HG03469 (cell line): ENCODE results near the gene POLA1.

Experiments
- ATAC-seq: cut with Tn5 transposase; IDR thresholded peaks from one replicate; pipeline ENCODE4 v1.9.1; 2021; ENCODE audit warnings: mild to moderate bottlenecking, moderate library complexity, moderate number of reproducible peaks; ENCODE audit not compliant: unreplicated experiment

POLA1 gene

DNA sequence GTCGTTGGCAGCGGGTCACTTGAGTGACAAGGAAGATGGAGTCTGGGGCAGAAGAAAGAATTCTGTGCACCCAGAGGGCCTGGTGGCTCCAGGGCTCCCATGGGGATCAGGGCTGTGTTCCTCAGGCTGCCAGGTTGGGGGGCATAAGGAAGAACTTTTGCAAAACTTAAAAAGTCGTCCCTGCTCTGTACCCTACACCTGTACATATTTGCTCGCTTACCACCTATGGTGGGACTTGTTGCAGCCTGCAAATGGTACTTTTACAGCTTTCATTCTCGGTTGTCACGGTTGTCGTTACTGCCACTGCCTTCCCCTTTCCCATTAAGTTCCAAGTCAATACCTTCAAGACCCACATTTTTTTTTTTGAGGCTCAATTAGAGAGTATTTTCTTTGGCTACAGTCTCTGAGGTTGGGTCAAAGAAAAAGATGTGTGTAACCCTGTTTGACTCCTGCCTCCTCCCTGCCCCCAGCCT is 312.9 kb downstream of the POLA1 start:
- no peak for ATAC-seq

DNA sequence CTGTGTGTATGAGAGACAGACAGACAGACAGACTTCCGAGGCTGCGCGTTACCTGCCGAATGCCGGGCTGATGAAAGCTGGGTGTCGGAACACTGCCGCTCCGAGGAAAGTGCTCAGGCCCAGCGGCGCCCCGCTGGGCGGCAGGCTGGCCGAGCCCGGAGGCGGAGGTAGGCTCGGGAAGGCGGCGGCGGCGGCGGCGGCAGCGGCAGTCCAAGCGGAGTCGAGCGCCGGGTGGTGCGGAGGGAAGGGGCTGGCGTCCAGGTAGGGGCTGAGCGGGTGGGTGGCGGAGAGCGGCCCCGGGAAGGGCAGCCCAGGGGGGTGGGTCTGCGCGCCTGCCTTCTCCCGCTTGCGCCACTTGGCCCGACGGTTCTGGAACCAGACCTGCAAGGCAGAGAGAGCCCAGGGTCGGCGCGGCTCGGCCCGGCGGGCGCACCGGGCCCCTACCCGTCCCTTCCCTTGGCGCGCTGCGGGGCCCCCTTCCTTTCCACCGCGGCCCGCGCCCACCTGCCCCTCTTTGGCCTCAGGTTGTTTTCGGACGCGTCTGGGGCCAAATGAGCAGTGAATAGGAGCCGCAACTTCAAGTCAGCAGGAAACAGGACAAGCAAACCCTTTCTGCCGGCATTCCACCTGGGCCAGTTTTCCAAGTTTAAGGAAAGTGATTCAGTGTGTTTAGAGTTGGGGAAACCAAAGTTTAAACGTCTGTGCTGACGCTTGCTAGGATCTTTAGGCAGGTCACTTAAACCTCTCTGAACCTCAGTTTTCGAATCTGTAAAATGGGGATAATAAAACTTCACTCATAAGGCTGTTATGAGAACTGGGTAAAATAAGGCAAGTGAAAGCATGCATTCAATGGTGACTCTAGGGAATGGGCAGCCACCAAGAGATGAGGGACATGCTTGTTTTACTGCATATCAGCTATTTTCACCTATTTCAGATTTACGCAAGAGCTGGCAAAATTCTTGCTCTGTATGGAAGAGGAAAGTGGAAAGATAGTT is 313.6 kb downstream of the POLA1 start:
- no peak for ATAC-seq

DNA sequence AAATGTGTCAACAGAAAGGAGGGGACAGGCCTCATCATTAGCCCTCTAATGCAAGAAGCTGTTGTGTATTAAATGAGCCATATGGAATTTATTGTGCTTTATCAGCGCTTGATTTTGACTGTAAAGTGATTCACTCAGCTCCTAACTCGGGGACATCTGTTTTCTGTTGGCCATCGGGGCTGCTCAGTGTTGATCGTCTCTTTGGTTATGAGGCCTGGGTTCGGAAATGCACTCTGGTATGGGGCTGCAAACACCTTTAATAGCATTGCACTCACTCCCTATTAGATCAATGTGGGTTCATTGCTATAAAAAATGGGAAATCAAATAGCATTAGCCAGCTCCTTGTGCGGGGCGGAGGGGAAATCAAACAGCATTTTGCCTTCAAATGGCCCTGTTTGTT is 315.7 kb downstream of the POLA1 start:
- no peak for ATAC-seq

DNA sequence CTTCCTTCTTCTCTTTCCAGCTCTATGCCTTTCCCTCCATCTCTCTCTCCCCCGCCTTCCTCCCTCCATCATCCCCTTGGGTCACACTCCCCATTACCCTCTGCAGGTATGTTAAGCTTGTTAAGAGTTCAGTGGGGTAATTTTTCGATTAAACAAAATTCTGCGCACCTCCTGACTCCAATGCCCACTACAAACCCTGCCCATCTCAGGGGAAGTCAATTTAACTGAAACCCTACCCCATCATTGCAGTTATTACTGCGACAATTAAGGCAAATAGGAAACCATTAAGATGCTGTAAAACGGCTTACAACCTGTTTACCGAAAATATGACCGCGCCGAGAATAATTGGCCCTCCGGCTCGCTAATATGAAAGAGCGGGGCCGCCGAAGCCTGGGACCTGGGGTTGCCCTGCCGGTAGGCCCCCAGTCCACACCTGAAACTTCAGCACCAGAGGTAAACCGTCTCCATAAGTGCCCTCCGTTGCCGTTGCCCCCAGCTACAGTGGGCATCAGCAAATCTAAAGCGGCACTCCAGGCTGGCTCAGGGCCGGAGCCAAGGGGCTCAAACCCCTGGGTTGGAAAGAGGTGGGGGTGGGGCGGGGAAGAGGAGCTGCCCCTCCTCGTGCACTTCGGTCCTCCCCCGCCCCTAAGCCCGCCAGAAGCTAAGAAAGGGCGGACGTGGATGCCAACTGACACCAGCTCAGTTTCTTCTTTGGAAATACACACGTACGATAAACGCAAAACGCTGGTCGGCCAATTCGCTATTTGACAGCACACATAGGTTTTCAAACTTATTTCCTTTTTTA is 317.3 kb downstream of the POLA1 start:
- ATAC-seq: no peak

DNA sequence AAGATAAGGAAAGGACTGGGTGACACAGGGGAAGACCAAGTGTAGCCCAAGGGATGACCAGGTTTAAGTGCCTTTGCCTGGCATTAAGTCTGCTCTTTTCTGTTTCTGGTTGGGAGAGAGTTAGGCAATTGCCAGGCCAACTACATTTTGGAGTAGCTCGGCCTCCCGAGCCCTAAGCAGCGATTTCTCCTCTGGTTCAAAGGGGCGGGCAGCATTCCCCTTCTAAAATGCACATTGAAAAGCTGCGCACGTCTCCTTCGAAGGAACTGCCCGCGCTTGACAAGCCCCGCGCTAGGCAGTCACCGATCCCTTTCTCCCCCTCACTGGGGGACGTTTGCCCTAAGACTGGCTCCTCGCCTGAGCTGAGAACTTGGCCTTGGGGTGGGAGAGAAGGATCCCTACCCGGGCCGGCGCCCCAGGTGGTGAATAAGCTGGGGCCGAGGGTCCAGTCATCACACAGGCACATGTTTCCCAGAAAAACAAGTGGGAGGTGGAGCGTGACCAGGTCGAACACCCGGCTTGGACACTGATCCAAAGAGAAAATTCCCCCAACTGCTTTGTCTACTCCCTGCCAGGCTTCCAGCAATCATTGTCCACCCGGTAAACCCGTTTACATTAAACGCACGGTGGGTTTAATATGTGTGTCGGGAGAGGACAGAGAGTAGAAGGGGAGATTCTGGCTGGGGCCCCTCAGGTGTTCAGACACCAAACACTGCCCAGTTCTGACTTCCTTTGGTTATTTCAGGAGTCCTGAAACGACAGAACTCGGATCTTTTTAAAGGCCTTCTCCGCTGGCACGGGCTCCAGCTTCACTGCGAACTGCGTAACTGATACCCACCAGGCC is 318.1 kb downstream of the POLA1 start:
- no peak for ATAC-seq

DNA sequence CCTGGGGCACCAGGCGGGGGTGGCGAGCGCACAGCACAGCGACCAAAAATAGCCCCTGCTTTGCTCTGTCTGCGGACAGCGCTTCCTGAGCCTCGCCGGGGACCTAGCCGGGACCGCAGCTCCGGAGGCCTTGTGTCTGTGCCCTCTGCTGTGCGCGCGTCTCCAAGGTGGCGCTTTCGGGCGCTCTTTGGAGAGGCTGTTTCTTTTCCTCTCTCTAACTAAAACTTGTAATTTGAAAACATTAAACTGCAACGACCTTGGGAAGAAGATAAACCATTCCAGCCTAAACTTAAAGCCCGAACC is 318.7 kb downstream of the POLA1 start:
- ATAC-seq: no peak

DNA sequence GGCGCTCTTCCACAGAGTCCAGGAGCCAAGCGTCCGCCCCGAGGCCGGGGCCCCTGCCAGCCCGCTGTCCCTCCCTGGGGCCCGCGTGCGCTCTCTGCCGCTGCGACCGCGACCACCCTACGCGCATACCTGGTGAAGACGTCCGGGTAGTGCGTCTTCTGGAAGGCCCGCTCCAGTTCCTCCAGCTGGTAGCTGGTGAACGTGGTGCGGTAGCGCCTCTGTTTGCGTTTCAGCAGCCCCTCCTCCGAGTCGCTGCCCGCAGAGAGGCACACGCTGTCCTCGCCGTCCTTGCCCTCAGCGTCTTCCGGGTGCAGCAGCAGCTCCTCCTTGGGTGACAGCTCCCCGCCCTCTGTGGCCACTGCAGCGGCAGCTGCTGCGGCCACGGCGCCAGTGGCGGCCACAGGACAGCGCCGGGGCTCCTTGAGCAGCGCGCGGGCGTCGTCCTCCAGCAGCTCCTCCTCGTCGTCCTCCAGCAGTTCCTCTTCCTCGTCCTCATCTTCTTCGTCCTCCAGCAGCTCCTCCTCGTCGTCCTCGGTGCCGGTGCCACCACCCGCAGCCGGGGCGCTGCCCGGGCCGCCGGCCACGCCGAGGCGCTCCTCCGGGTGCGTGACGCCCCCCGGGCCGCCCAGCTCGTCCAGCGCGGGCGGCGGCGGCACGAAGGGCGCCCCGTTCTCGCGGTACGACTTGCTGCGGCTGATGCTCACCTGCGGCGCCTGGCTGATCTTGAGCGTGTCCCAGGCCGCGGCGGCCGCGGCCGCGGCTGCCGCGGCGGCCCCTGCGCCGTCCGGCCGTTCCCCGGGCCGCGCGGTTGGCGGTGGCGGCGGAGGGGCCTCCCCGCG is 319.3 kb downstream of the POLA1 start:
- no peak for ATAC-seq

DNA sequence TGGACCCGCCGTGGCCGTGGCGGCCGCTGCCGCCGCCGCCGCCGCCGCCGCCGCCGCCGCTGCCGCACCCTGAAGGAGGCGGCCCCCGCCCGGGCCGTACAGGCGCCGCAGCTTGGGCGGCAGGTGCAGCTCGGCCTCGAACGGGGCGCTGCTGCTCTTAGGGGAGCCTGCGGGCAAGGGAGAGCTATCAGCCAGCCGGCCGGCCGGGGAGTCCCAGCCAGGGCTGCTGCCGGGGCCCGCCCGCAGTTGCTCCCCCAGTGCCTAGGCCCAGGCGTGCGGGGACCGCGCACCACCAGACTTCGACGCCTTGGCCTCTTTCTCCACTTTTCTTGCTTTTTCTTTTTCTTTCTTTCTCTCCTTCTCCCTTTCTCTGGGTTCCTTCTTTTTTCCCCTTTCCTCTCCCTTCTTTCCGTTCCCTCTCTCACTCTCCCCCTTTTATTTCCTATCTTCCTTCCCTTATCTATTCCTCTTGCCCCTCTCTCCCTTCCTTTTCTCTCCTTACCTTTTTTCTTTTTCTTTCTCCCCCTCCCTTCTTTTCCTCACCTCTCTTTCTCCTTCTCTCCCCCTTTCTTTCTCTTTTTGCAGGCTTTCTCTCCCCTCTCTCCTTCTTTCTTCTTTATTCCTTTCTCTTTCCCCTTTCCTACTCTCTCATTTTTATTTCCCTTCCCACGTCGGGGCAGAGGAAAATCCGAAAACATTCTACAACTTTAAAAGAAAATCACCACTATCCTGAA is 320.1 kb downstream of the POLA1 start:
- ATAC-seq: no peak

DNA sequence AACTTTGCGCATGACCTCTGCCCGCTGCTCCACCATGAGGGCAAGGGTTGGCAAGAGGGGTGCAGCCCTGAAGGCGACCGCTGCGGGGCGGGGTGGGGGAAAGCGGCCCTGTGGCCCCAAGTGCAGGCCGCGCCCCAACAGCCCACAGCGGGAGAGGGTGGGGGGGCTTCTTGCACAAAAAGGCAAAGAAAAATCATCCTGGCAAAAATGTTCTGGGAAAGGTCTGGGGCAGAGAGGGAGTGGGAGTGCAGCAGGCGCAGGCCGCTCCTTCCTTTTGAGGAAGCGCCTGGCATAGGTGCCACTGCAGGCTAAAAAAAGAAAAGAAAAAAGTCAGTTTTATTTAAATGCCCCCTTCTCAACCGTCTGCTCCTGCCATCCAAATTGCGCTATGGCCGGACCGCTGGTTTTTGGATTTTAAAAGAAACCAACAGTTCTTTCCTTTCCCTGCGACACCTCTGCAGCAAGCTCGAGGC is 320.7 kb downstream of the POLA1 start:
- no peak for ATAC-seq

DNA sequence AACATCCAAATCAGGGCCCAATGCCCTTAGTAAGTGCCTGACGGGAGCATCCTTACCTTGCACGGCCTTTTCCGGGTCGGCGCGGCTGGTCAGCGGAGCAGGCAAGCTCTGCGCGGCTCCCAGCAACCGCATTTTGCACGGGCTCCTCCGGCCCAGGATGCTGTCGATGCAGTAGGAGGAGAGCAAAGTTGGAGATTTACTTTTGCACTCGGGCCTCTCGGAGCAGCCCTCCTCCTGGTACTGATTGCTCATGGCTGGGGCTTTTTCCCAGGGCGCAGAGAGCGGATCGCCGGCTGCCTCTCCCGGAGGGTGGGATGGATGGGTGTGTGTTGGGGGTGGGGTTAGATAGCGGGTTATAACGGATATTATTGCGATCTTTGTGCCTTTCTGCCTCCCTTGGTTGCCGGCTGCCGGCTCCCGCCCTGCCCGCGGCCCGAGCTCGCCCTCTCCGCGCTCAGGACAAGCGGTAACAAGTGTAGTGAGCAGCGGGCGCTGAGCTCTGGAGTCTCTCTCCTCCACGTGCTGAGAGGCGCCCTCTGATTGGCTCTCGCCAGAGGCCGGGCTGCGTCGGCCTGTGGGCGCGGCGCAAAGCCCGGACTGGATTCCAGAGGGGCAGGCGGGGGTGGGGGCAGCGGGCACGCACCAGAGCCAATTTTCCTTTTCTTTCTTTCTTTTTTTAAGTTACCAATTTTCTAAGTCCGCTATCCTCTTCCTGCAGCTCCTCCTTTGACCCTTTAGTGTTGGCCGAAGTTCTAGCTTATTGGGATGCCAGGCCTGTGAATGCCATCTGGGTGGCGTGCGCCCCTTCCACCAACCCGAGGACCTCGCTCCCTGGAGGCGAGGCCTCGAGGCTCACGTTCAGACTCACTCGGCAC is 322.0 kb downstream of the POLA1 start, which contains the start of gene ARX:
ARX (minus strand) TSS at position 480 of the 875 bp plus-strand sequence; CDS start at position 252, 228 bp downstream.
- ATAC-seq: no peak

DNA sequence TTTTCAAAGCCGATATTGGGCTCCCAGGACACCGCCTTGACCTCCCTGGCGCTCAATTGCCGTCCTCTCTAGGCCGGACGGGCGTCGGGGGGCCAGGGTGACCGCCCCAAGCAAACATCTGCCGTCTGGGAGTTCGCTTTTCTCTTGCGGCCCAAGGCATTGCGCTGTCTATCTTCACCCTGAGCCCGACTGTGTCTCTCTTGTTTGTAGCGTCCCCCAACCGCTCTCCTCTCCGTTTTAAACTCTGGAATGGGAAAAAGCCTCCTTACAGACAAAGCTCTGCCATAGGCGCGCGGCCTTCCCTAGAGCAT is 322.6 kb downstream of the POLA1 start:
- no peak for ATAC-seq

DNA sequence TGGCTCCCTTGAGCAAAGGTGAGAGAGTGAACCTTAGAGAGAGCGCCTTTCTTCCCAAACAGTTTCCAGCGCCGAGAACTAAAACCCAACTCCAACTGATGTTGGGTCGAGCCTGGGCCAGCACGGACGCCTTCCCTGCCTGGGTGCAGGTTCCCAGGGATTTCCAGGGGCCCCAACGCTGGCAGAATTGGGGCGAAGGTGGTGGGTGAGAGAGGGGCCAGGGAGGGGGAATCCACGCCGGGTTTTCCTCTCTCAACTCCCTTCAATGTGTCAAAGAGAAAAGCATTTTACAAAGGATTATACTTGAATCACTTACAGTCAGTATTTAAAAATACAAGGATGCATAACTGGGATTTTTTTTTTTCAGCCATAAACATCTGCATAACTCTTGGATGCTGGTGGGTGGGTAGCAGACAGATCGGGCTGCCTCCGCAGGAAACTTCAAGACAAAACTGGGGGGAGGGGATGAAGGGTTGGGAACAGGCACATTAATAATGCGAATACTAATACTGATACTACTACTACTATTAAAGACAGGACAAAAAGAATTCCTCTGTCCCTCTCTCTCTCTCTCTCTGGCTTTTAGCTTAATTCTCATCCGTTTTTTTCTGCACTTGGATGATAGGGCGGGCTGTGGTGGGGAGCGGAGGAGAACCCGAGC is 323.4 kb downstream of the POLA1 start:
- no peak for ATAC-seq

DNA sequence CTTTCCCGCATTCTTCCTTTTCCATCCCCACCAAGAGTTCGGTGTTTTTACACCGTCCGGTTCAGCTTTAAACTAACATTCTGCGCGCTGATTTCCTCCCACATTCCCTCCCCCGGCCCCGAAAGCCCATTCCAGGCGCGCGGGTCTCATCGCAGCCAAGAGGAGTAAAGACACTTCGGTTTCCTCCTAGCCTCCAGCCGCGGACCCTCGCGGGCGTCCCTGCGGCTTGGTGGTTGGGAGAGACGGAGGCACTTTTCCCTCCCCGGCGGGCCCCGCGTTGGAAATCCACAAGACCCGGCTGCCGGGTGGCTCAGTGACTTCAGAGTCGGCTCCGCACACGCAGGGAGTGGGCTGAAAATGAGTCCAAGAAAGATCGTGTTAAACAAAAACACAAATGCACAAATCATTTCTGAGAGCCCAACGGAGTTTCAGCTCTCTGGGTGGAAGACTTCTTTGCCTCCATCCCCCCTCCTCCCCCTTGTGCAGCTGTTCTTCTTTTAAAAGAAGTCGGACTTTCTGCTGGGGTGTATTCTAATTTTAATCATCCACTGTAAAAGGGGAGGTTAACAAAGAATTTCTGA is 324.0 kb downstream of the POLA1 start:
- no peak for ATAC-seq

DNA sequence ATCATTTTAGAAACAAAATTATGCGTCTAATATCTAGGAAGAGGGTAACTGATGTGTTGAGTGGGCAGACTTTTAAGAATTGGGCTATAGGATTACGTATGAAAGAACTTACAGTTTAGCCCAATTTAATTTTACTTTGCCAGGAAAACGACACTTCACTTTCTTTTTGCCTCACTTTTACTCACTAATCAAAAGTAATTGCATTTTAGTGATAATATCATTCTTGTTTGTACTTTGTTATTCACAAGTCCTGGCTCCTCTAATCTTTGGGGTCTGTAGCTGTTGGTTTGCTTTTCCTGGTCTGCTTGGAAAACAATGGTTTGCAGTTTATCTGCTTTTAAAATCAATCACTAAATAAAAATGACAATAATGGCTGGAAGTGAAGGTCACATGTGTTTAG is 325.0 kb downstream of the POLA1 start:
- no peak for ATAC-seq

DNA sequence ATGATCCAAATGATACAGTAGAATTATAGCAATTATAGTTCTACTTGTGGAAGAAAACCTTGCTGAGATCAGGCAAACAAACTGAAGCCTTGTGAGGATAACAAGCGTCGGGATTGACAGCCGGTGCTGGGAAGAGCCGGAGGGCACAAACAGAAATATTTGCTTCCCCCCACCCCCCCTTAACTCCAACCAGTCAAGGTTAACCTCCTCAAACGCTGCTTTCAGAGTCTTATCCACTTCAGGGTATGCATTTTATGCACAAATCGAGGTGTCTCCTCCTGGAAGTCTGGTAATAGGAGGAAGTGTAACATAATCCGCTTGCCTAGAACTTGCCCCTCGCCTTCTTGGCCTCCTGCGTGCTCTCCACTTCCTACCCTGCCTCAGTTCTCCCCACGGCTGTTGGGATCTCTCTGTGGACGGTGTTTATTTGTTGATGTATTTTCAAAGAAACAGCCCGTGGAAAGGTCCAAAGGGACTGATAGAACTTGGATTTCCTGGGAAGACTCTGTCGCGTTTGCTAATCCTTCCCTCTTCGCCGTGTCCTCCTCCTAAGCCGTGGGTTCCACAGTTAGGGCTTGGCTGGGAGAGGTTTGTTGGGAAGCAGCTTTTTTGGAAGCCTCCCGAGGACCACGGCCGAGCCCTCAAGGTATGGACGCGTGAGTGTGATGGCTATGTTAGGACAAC is 326.1 kb downstream of the POLA1 start:
- ATAC-seq: no peak

DNA sequence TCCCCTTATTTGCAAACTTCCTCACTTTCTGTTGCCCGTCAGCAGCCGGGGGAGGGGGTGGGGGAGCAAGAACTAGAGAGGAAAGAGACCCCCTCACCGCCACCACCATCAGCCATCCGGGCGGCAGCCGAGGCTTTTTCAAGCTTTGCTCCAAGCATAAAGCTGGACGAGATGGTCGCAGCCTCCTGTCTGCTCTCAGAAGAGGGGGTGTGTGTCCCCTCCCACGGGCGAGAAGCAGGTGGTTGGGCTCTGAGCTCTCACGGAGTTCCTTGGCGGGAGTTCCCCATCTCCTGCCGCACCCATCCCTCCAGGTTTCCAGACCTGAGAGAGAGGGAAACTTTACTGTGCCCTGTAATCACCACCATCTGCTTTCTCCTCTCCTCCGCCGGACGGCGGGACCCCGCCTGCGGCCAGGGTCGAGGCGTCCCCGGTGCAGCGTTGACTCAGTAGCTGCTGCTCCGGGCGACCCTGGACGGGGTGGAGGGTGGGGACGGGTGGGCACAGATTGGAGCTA is 326.7 kb downstream of the POLA1 start:
- no peak for ATAC-seq
